ENCODE results near the gene DAZAP1.

DNA sequence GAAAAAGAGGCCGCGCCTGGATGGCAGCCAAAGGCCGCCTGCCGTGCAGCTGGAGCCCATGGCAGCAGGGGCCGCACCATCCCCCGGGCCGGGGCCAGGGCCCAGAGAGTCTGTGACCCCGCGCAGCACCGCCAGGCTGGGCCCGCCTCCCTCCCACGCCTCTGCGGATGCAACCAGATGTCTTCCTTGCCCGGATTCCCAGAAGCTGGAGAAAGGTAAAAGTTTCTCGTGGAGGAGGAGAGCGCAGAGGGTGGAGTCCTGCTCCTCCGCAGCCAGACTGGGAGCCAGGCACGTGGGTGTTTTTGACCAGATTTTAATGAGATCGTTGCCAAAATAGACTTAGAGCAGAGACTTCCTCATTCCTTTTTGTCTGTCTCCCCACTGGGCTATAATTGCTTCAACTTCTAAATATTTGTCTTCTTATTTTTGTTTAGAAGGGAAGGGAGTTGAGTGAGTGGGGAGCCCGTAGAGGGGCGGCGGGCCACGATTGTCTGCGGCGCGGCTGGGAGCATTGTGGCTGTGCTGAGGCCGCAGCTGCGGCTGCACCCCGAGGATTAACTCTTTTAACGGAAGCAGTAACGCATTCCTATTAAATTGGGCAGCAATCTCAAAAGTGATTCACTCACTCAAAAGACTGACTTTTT lies 46.4 kb upstream of the DAZAP1 start:
- no peak for TF ChIP-seq RAD21 (IDR thresholded peaks at IDR 0.05)
- TF ChIP-seq, protein P1, sequence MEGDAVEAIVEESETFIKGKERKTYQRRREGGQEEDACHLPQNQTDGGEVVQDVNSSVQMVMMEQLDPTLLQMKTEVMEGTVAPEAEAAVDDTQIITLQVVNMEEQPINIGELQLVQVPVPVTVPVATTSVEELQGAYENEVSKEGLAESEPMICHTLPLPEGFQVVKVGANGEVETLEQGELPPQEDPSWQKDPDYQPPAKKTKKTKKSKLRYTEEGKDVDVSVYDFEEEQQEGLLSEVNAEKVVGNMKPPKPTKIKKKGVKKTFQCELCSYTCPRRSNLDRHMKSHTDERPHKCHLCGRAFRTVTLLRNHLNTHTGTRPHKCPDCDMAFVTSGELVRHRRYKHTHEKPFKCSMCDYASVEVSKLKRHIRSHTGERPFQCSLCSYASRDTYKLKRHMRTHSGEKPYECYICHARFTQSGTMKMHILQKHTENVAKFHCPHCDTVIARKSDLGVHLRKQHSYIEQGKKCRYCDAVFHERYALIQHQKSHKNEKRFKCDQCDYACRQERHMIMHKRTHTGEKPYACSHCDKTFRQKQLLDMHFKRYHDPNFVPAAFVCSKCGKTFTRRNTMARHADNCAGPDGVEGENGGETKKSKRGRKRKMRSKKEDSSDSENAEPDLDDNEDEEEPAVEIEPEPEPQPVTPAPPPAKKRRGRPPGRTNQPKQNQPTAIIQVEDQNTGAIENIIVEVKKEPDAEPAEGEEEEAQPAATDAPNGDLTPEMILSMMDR (IDR thresholded peaks at IDR 0.05; ENCODE audit: low read depth, low read length, missing input control), result no peak
- TF ChIP-seq, protein P2, sequence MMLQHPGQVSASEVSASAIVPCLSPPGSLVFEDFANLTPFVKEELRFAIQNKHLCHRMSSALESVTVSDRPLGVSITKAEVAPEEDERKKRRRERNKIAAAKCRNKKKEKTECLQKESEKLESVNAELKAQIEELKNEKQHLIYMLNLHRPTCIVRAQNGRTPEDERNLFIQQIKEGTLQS (IDR thresholded peaks at IDR 0.05), result no peak
- TF ChIP-seq ZBTB33 (IDR thresholded peaks at IDR 0.05), result no peak
- TF ChIP-seq GABPA (IDR thresholded peaks at IDR 0.05 in 1 of 2, conservative IDR thresholded peaks at IDR 0.05 in 1 of 2), result no peak
- TF ChIP-seq YY1 (IDR thresholded peaks at IDR 0.05), result peak; percentile 20
- TF ChIP-seq, protein P3, sequence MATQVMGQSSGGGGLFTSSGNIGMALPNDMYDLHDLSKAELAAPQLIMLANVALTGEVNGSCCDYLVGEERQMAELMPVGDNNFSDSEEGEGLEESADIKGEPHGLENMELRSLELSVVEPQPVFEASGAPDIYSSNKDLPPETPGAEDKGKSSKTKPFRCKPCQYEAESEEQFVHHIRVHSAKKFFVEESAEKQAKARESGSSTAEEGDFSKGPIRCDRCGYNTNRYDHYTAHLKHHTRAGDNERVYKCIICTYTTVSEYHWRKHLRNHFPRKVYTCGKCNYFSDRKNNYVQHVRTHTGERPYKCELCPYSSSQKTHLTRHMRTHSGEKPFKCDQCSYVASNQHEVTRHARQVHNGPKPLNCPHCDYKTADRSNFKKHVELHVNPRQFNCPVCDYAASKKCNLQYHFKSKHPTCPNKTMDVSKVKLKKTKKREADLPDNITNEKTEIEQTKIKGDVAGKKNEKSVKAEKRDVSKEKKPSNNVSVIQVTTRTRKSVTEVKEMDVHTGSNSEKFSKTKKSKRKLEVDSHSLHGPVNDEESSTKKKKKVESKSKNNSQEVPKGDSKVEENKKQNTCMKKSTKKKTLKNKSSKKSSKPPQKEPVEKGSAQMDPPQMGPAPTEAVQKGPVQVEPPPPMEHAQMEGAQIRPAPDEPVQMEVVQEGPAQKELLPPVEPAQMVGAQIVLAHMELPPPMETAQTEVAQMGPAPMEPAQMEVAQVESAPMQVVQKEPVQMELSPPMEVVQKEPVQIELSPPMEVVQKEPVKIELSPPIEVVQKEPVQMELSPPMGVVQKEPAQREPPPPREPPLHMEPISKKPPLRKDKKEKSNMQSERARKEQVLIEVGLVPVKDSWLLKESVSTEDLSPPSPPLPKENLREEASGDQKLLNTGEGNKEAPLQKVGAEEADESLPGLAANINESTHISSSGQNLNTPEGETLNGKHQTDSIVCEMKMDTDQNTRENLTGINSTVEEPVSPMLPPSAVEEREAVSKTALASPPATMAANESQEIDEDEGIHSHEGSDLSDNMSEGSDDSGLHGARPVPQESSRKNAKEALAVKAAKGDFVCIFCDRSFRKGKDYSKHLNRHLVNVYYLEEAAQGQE (IDR thresholded peaks at IDR 0.05), result no peak
- TF ChIP-seq MAX (IDR thresholded peaks at IDR 0.05), result no peak
- no peak for TF ChIP-seq FOXA1 (IDR thresholded peaks at IDR 0.05)
- TF ChIP-seq NR2F2 (IDR thresholded peaks at IDR 0.05), result no peak
